HepG2 (cell line): ENCODE measurements around the gene FAAP100. TPM values are rescaled to one million over a fixed set of nuclear protein-coding genes. Genes with fewer than 3 reads are reported as not detected.

ENCODE experiments used
- BHLHE40 ChIP-seq: IDR thresholded peaks from 2 replicates; pipeline ENCODE4 v1.6.1; 2011; ENCODE audit warnings: low read length, improper control_type of control experiment
- CCAR2 ChIP-seq: fragments of 200-400 bp; formaldehyde crosslinking; optimal IDR thresholded peaks from 2 replicates; pipeline ENCODE3; 2018; ENCODE audit warnings: low read depth, mild to moderate bottlenecking, low read length, moderate library complexity
- ESRRA ChIP-seq: sonication (generic); formaldehyde crosslinking; IDR thresholded peaks from 2 replicates; pipeline ENCODE4 v1.5.1; 2020; ENCODE audit warnings: mild to moderate bottlenecking, low read depth, missing genetic modification reagents
- FOXA1 ChIP-seq, 2 experiments: fragments of 450-650 bp in 1 of 2; sonication (generic) in 1 of 2; formaldehyde crosslinking in 1 of 2; IDR thresholded peaks; 2 replicates each; pipeline versions ENCODE4 v1.4.0 to v1.6.1; 2016 to 2020; ENCODE audit warnings: missing genetic modification reagents in 1 of 2
- FOXM1 ChIP-seq: sonication (generic); formaldehyde crosslinking; IDR thresholded peaks from 2 replicates; pipeline ENCODE4 v1.5.0; 2020; ENCODE audit warnings: missing genetic modification reagents
- GRHL1 ChIP-seq: sonication (generic); formaldehyde crosslinking; conservative IDR thresholded peaks from 2 replicates; pipeline ENCODE4 v1.8.0; 2022; ENCODE audit warnings: missing genetic modification reagents
- GTF3A ChIP-seq: sonication (generic); formaldehyde crosslinking; conservative IDR thresholded peaks from 2 replicates; pipeline ENCODE4 v1.4.0; 2020; ENCODE audit warnings: mild to moderate bottlenecking, missing genetic modification reagents
- HDAC6 ChIP-seq: fragments of 200-600 bp; sonication (generic); IDR thresholded peaks from 2 replicates; pipeline ENCODE4 v1.7.0; 2017; ENCODE audit warnings: mild to moderate bottlenecking, antibody characterized with exemption, low read length, low read depth
- KDM6A ChIP-seq: IDR thresholded peaks from 2 replicates; pipeline ENCODE4 v1.6.1; 2016; ENCODE audit warnings: low read depth
- MLLT10 ChIP-seq: sonication (generic); formaldehyde crosslinking; IDR thresholded peaks from 2 replicates; pipeline ENCODE4 v1.4.0; 2020; ENCODE audit warnings: missing genetic modification reagents
- NONO ChIP-seq, 2 experiments: fragments of 450-650 bp in 1 of 2; sonication (generic) in 1 of 2; formaldehyde crosslinking in 1 of 2; IDR thresholded peaks in 1 of 2; conservative IDR thresholded peaks in 1 of 2; 2 replicates each; pipeline versions ENCODE4 v1.6.1 to v1.8.0; 2017 to 2022; ENCODE audit warnings: mild to moderate bottlenecking in 1 of 2, missing genetic modification reagents in 1 of 2, moderate library complexity in 1 of 2
- PLRG1 ChIP-seq: fragments of 450-650 bp; conservative IDR thresholded peaks from 2 replicates; pipeline ENCODE4 v1.6.1; 2016
- RAD21 ChIP-seq: fragments of 450-650 bp; formaldehyde crosslinking; IDR thresholded peaks from 2 replicates; pipeline ENCODE4 v1.5.0; 2020; ENCODE audit warnings: mild to moderate bottlenecking
- SIX4 ChIP-seq: sonication (generic); formaldehyde crosslinking; IDR thresholded peaks from 2 replicates; pipeline ENCODE4 v1.4.0; 2020; ENCODE audit warnings: missing genetic modification reagents
- SP2 ChIP-seq: sonication (generic); formaldehyde crosslinking; IDR thresholded peaks from 2 replicates; pipeline ENCODE4 v1.5.1; 2020; ENCODE audit warnings: mild to moderate bottlenecking, missing genetic modification reagents
- ZBTB39 ChIP-seq: sonication (generic); formaldehyde crosslinking; IDR thresholded peaks from 2 replicates; pipeline ENCODE4 v1.5.0; 2020; ENCODE audit warnings: missing genetic modification reagents
- ZFP36 ChIP-seq: fragments of 150-350 bp; IDR thresholded peaks from 2 replicates; pipeline ENCODE4 v1.6.1; 2018; ENCODE audit warnings: borderline replicate concordance, low read length, low read depth; ENCODE audit not compliant: partially characterized antibody
- ZNF280D ChIP-seq: sonication (generic); formaldehyde crosslinking; IDR thresholded peaks from 2 replicates; pipeline ENCODE4 v1.5.1; 2020; ENCODE audit warnings: mild to moderate bottlenecking, missing genetic modification reagents
- ZNF317 ChIP-seq: sonication (generic); formaldehyde crosslinking; IDR thresholded peaks from 2 replicates; pipeline ENCODE4 v1.5.0; 2020; ENCODE audit warnings: mild to moderate bottlenecking, missing genetic modification reagents
- ZNF44 ChIP-seq: sonication (generic); formaldehyde crosslinking; IDR thresholded peaks from 2 replicates; pipeline ENCODE4 v1.5.1; 2020; ENCODE audit warnings: mild to moderate bottlenecking, missing genetic modification reagents
- ZNF556 ChIP-seq: sonication (generic); formaldehyde crosslinking; IDR thresholded peaks from 2 replicates; pipeline ENCODE4 v1.4.0; 2020; ENCODE audit warnings: mild to moderate bottlenecking, missing genetic modification reagents, borderline replicate concordance
- ZNF607 ChIP-seq: sonication (generic); formaldehyde crosslinking; IDR thresholded peaks from 2 replicates; pipeline ENCODE4 v1.5.1; 2020; ENCODE audit warnings: missing genetic modification reagents, mild to moderate bottlenecking, borderline replicate concordance
- ZNF766 ChIP-seq: sonication (generic); formaldehyde crosslinking; IDR thresholded peaks from 2 replicates; pipeline ENCODE4 v1.5.0; 2020; ENCODE audit warnings: missing genetic modification reagents, borderline replicate concordance
- ZNF891 ChIP-seq: sonication (generic); formaldehyde crosslinking; IDR thresholded peaks from 2 replicates; pipeline ENCODE4 v1.5.0; 2020; ENCODE audit warnings: mild to moderate bottlenecking, missing genetic modification reagents
- ZSCAN25 ChIP-seq: sonication (generic); formaldehyde crosslinking; IDR thresholded peaks from 2 replicates; pipeline ENCODE4 v1.8.0; 2022; ENCODE audit warnings: mild to moderate bottlenecking, missing genetic modification reagents
- polyA plus RNA-seq, 8 experiments: library from polyadenylated mRNA; depleted of rRNA in 3 of 8; stranded (reverse) in 7 of 8; unstranded in 1 of 8; fragments of >200 nt; fragmentation: Illumina TruSeq in 4 of 8; extraction: Trizol in 4 of 8; gene quantifications; 2 replicates each; pipeline versions ENCODE4 v1.2.1 to v1.2.3, GENCODE V29; 2011 to 2016; ENCODE audit warnings: low read depth in 4 of 8, missing spikeins in 1 of 8, mixed read lengths in 1 of 8; ENCODE audit not compliant: insufficient read depth in 1 of 8
- total RNA-seq, 5 experiments: library from RNA; depleted of rRNA; stranded (reverse); fragments of >200 nt; fragmentation: Illumina TruSeq; extraction: Trizol; gene quantifications; 2 replicates each; pipeline ENCODE4 v1.2.3, GENCODE V29; 2016; ENCODE audit warnings: low read depth in 1 of 5

FAAP100 gene
- total and polyA plus RNA-seq, 2 of the 13 experiments (the other 11 are each of a cell fraction or from before 2014, with no cell fraction given), result 7.6 to 20.8 TPM

GRCh38 chr17:81550830-81551457, 1.2 kb downstream of the FAAP100 start (continued):
- TF ChIP-seq GTF3A (CRISPR knock-in tag) (peak; percentile 68; the same call in 1 of the 2 replicates), ZNF44 (CRISPR knock-in tag) (no peak), ZSCAN25 (CRISPR knock-in tag) (no peak), GRHL1 (CRISPR knock-in tag) (no peak), RAD21 (CRISPR knock-in tag) (0 out of 2 replicates have a peak, but pooled peaks have one; percentile 3), ZNF317 (0 out of 2 replicates have a peak, but pooled peaks have one; percentile 9), ZNF766 (CRISPR knock-in tag) (no peak), BHLHE40 (no peak), ZNF556 (0 out of 2 replicates have a peak, but pooled peaks have one; percentile 18), SIX4 (no peak), FOXM1 (no peak), CCAR2 (no peak), NONO (IDR thresholded peaks at IDR 0.05) (no peak), NONO (CRISPR knock-in tag; conservative IDR thresholded peaks at IDR 0.05) (0 out of 2 replicates have a peak, but pooled peaks have one; percentile 46), MLLT10 (no peak), SP2 (no peak), HDAC6 (no peak), ESRRA (no peak), FOXA1 (IDR thresholded peaks at IDR 0.05) (no peak), FOXA1 (CRISPR knock-in tag; IDR thresholded peaks at IDR 0.05) (no peak), PLRG1 (no peak), KDM6A (CRISPR knock-in tag) (no peak), ZNF607 (CRISPR knock-in tag) (no peak), ZNF280D (peak; percentile 43; the same call in 1 of the 2 replicates), ZBTB39 (CRISPR knock-in tag) (no peak), ZNF891 (CRISPR knock-in tag) (peak; percentile 45; the same call in 1 of the 2 replicates), ZFP36 (no peak)
